Suprapubic skin (tissue), 4 donors: ENCODE results near the gene AKIP1. TPM values are rescaled to one million over a fixed set of nuclear protein-coding genes. Genes with fewer than 3 reads are reported as not detected.
"Not testable (repeated sequence)": the region's sequence is repeated elsewhere in the genome, so short reads cannot be mapped to it uniquely, and the experiment has no call there.

Experiments
- DNase-seq, 2 donors: peaks; one replicate each; pipeline ENCODE4 v3.0.0-alpha.2; 2019; ENCODE audit warnings: low spot score in 2 of 2
- H3K27ac ChIP-seq: fragments of 200-600 bp; sonication (generic); one replicate; pipeline ENCODE4 v1.5.1; 2019
- H3K27me3 ChIP-seq: fragments of 200-600 bp; sonication (generic); one replicate; pipeline ENCODE4 v1.5.1; 2019
- H3K36me3 ChIP-seq: fragments of 200-600 bp; sonication (generic); one replicate; pipeline ENCODE4 v1.5.1; 2019
- H3K4me1 ChIP-seq: fragments of 200-600 bp; sonication (generic); one replicate; pipeline ENCODE4 v1.5.1; 2019
- H3K4me3 ChIP-seq: fragments of 200-600 bp; sonication (generic); one replicate; pipeline ENCODE4 v1.5.1; 2019; ENCODE audit warnings: mild to moderate bottlenecking
- H3K9me3 ChIP-seq: fragments of 200-600 bp; sonication (generic); one replicate; pipeline ENCODE4 v1.5.1; 2019
- EP300 ChIP-seq: sonication (generic); formaldehyde crosslinking; IDR thresholded peaks from one replicate; pipeline ENCODE4 v1.6.1; 2017; ENCODE audit warnings: antibody characterized with exemption
- POLR2A ChIP-seq, 2 donors: fragments of 450-650 bp; IDR thresholded peaks; one replicate each; pipeline ENCODE4 v1.6.1; 2017; ENCODE audit warnings: antibody characterized with exemption in 2 of 2, mild to moderate bottlenecking in 2 of 2, moderate library complexity in 2 of 2
- POLR2AphosphoS5 ChIP-seq, 3 donors: sonication (generic); formaldehyde crosslinking; IDR thresholded peaks; one replicate each; pipeline ENCODE4 v1.6.1; 2017; ENCODE audit warnings: antibody characterized with exemption in 3 of 3
- WGBS: methylation state at CpG from one replicate; pipeline ENCODE4 v1.1.5; 2018; 5-methylcytosine and 5-hydroxymethylcytosine counted together
- total RNA-seq, 4 donors: library from RNA; depleted of rRNA; stranded (reverse); fragments of >200 nt; gene quantifications; one replicate each; pipeline ENCODE4 v1.1.0, GENCODE V29; 2016
- TF ChIP-seq, protein P1 (sequence below), 2 donors: fragments of 200-600 bp in 1 of 2; fragments of 450-650 bp in 1 of 2; sonication (generic) in 1 of 2; IDR thresholded peaks; one replicate each; pipeline ENCODE4 v1.5.1; 2016 to 2019; ENCODE audit warnings: antibody characterized with exemption in 2 of 2, mild to moderate bottlenecking in 1 of 2, moderate library complexity in 1 of 2

Gene AKIP1
- total RNA-seq, 4 donors from 2014 or later, result 4.6 to 15.7 (median 11.3) TPM

DNA sequence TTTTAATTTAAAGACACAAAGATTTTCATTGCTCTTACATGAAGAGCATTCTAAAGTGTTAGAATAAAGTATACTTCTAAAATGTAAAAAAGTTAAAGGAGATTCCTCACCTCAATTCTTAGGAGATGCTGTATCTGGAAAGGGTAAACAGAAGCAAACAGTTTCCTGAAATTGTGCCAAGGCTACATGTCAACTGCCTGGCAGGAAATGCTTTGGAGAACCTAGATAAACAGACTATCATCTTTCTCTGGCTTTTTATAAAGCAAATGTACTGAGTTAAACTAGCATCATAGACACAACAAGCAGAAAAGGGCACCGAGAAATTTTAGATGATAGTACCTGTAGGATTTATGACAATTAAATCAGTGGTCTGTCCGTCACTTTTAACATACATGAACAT, 24.7 kb upstream of the AKIP1 start:
- no peak overlapping the region for H3K4me3 ChIP-seq
- H3K4me1 ChIP-seq, result no peaks in the 10 kb centered on the region
- DNase-seq, result no peak
- TF ChIP-seq EP300, result no peak
- no peak for TF ChIP-seq POLR2A (IDR thresholded peaks at IDR 0.05)
- no peak for TF ChIP-seq POLR2AphosphoS5 (IDR thresholded peaks at IDR 0.05)
- TF ChIP-seq, protein P1, sequence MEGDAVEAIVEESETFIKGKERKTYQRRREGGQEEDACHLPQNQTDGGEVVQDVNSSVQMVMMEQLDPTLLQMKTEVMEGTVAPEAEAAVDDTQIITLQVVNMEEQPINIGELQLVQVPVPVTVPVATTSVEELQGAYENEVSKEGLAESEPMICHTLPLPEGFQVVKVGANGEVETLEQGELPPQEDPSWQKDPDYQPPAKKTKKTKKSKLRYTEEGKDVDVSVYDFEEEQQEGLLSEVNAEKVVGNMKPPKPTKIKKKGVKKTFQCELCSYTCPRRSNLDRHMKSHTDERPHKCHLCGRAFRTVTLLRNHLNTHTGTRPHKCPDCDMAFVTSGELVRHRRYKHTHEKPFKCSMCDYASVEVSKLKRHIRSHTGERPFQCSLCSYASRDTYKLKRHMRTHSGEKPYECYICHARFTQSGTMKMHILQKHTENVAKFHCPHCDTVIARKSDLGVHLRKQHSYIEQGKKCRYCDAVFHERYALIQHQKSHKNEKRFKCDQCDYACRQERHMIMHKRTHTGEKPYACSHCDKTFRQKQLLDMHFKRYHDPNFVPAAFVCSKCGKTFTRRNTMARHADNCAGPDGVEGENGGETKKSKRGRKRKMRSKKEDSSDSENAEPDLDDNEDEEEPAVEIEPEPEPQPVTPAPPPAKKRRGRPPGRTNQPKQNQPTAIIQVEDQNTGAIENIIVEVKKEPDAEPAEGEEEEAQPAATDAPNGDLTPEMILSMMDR (IDR thresholded peaks at IDR 0.05), result no peak
- WGBS, result 82% methylated on average over 2 of the region's 2 CpGs
- H3K27ac ChIP-seq, result no peak overlapping the region
- H3K9me3 ChIP-seq, result no peaks in the 10 kb centered on the region
- H3K36me3 ChIP-seq, result no peaks in the 10 kb centered on the region
- H3K27me3 ChIP-seq, result no peaks in the 10 kb centered on the region

DNA sequence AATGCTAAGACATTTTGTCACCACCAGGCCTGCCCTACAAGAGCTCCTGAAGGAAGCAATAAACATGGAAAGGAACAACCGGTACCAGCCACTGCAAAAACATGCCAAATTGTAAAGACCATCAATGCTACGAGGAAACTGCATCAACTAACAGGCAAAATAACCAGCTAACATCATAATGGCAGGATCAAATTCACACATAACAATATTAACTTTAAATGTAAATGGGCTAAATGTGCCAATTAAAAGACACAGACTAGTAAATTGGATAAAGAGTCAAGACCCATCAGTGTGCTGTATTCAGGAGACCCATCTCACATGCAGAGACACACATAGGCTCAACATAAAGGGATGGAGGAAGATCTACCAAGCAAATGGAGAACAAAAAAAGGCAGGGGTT, 19.8 kb upstream of the AKIP1 start:
- 96% methylated on average over 2 of the region's 2 CpGs for WGBS
- H3K4me1 ChIP-seq, H3K9me3 ChIP-seq, H3K27me3 ChIP-seq, H3K4me3 ChIP-seq, H3K27ac ChIP-seq, H3K36me3 ChIP-seq, DNase-seq: not testable (repeated sequence)

DNA sequence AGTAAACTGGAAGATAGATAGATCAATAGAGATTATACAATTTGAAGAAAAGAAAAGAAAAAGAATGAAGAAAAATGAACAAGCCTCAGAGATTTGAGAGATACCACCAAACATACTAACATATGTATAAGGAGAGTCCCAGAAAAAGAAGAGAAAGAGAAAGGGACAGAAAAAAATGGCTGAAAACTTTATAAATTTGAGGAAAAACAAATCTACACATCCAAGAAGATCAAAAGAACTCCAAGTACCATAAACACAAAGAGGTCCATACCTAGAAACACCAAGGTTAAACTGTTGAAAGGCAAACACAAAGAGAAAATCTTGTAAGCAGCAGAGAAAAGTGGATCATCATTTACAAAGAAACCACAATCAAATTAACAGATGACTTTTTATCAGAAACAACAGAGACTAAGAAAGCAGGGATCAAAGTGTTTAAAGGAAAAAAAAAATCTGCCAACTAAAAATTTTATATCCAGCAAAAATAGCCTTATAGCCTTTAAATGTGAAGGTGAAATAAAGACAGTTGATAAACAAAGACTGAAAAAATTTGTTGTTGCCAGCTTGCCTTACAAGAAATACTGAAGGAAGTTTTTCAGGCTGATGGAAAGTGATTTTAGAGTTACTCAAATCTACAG, 11.8 kb upstream of the AKIP1 start:
- no peak for DNase-seq
- Histone ChIP-seq H3K27ac (no peak overlapping the region), H3K4me3 (no peak overlapping the region), H3K27me3 (no peaks in the 10 kb centered on the region), H3K9me3 (peaks cover 6% of the 10 kb centered on the region), H3K36me3 (no peaks in the 10 kb centered on the region), H3K4me1 (no peaks in the 10 kb centered on the region)
- TF ChIP-seq, protein P1 (IDR thresholded peaks at IDR 0.05), result no peak
- TF ChIP-seq EP300, result no peak
- no peak for TF ChIP-seq POLR2AphosphoS5 (IDR thresholded peaks at IDR 0.05)
- TF ChIP-seq POLR2A (IDR thresholded peaks at IDR 0.05), result no peak

DNA sequence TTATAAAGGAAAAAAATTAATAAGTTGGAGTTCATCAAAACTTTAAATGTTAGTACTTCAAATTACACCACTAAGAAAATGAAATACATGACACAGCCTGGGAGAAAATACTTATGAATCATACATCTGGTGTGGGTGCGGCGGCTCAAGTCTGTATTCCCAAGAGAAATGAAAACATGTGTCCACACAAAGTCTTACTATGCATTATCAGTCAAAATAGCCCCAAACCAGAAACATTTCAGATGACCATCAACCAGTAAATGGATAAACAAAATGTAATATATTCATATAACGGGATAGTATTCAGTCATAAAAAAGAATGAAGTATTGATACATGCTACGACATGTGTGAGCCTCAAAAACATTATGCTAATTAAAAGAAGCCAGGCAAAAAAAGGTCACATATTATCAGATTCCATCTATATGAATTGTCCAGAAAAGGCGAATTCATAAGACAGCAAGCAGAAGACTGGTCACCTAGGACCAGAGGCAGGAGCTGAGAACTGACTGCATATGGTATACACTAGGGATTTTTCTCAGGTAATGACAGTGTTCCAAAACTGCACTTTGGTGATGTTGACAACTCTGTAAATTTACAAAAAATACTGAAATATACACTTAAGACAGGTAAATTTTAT, 5.3 kb upstream of the AKIP1 start:
- H3K27me3 ChIP-seq, result no peaks in the 10 kb centered on the region
- no peaks in the 10 kb centered on the region for H3K36me3 ChIP-seq
- no peak for DNase-seq
- no peak overlapping the region for H3K4me3 ChIP-seq
- H3K27ac ChIP-seq, result no peak overlapping the region
- H3K4me1 ChIP-seq, result peaks cover 15% of the 10 kb centered on the region
- TF ChIP-seq, protein P1 (IDR thresholded peaks at IDR 0.05), result no peak
- TF ChIP-seq EP300 (no peak), POLR2A (IDR thresholded peaks at IDR 0.05) (no peak), POLR2AphosphoS5 (IDR thresholded peaks at IDR 0.05) (no peak)
- no peaks in the 10 kb centered on the region for H3K9me3 ChIP-seq
- 48% methylated on average over 5 of the region's 5 CpGs for WGBS

DNA sequence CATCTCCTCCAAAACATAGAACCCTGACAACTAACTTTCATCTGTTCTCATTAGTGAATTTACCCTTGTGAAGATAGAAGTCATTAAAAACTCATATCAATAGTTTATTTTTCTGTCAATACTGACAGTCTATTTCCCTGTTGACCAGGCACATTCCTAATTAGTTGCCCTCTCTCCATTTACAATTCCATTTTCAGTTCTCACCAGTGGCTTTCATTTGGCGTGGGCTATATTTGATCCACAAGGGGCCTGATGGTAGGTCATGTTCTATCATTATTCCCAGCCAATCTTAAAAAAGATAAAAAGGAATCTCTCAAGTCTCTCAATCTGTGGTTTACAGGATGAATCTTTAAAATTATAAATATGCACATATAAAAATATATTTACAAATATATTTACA, 3.9 kb upstream of the AKIP1 start:
- Histone ChIP-seq H3K4me1 (peaks cover 21% of the 10 kb centered on the region), H3K36me3 (no peaks in the 10 kb centered on the region), H3K27ac (no peak overlapping the region), H3K9me3 (no peaks in the 10 kb centered on the region), H3K4me3 (no peak overlapping the region), H3K27me3 (no peaks in the 10 kb centered on the region)
- no peak for TF ChIP-seq POLR2A (IDR thresholded peaks at IDR 0.05)
- no peak for TF ChIP-seq EP300
- TF ChIP-seq POLR2AphosphoS5 (IDR thresholded peaks at IDR 0.05), result no peak
- TF ChIP-seq, protein P1 (IDR thresholded peaks at IDR 0.05), result no peak
- no peak for DNase-seq
- WGBS, result 67% methylated on average over 1 of the region's 1 CpG

DNA sequence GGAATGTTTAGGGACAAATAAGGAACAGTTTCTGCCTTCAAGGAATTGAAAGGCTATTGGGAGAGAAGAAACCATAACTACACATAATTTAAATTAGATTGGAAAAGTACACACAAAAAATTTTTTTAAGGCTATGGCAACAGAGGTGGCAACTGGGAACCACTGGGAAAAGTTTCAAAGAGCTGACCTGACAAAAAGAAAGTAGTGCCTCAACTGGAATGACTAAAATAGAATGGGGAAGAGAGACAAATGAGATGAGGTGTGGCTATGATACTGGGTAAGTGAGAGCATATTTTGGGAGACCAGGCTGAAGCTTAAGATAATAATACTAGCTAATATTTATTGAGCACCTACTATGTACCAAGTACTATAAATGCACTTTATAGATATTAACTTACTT, 2.9 kb upstream of the AKIP1 start:
- DNase-seq, result no peak
- Histone ChIP-seq H3K27me3 (no peaks in the 10 kb centered on the region), H3K36me3 (no peaks in the 10 kb centered on the region), H3K4me3 (no peak overlapping the region), H3K9me3 (no peaks in the 10 kb centered on the region), H3K27ac (no peak overlapping the region), H3K4me1 (peaks cover 23% of the 10 kb centered on the region)
- TF ChIP-seq POLR2A (IDR thresholded peaks at IDR 0.05), result no peak
- no peak for TF ChIP-seq POLR2AphosphoS5 (IDR thresholded peaks at IDR 0.05)
- TF ChIP-seq, protein P1 (IDR thresholded peaks at IDR 0.05), result no peak
- no peak for TF ChIP-seq EP300
